ENCODE measurements around the gene NPHP4. TPM values are rescaled to one million over a fixed set of nuclear protein-coding genes. Genes with fewer than 3 reads are reported as not detected.

The NPHP4 gene
- polyA plus RNA-seq, 2 of the 4 experiments (the other 2 are of a cell fraction), result 2.9 to 5.1 TPM

DNA sequence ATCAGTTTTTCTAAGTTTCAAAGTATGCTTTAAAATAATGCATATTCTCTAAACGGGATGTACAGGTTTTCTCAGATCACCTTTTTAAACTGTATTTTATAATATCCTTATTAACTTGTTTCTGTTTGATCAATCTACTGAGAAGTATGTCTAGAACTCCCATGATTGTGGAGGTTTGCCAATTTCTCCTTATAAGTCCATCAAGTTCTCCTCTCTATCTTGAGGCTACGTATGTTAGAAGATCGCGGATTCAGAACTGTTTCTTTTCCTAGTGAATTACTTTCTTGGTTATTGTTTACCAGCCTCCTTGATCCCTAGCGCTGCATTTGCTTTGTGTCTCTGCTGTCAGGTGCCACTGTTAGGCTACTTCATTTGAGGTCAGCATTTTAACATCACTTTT is 89.2 kb downstream of the NPHP4 start (continued):
- TF ChIP-seq, protein P1, sequence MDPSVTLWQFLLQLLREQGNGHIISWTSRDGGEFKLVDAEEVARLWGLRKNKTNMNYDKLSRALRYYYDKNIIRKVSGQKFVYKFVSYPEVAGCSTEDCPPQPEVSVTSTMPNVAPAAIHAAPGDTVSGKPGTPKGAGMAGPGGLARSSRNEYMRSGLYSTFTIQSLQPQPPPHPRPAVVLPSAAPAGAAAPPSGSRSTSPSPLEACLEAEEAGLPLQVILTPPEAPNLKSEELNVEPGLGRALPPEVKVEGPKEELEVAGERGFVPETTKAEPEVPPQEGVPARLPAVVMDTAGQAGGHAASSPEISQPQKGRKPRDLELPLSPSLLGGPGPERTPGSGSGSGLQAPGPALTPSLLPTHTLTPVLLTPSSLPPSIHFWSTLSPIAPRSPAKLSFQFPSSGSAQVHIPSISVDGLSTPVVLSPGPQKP (IDR thresholded peaks at IDR 0.05; ENCODE audit: low read depth, low read length), result no peak
- TF ChIP-seq KDM1A (IDR thresholded peaks at IDR 0.05; ENCODE audit: low read depth) (no peak), JUNB (IDR thresholded peaks at IDR 0.05) (no peak)
- TF ChIP-seq, protein P2, sequence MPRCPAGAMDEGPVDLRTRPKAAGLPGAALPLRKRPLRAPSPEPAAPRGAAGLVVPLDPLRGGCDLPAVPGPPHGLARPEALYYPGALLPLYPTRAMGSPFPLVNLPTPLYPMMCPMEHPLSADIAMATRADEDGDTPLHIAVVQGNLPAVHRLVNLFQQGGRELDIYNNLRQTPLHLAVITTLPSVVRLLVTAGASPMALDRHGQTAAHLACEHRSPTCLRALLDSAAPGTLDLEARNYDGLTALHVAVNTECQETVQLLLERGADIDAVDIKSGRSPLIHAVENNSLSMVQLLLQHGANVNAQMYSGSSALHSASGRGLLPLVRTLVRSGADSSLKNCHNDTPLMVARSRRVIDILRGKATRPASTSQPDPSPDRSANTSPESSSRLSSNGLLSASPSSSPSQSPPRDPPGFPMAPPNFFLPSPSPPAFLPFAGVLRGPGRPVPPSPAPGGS (IDR thresholded peaks at IDR 0.05), result no peak

DNA sequence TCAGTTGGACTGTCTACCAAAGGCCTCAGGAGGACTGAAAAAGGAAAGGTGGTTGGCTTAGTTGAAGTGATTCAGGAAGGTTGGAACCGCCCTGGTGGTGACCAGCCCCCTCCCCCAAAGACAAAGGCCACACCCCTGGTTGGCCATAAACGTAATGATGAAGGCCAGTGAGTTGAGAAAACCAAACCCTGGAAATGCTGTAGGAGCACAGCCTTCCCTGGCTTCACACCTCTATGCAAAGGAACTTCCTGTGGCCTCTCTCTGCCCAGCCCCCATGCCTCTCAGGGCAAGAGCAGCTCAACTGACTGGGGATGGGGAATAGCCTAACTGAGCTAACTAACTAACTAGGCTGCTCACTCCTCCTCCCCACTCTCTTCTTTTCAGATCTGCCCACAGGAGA is 90.4 kb downstream of the NPHP4 start:
- ChIA-PET POLR2A (no interaction called here), CTCF (no interaction called here)
- H3K27ac ChIP-seq, result no peak overlapping the region
- no peak overlapping the region for H3K4me3 ChIP-seq
- no peak overlapping the region for H3K4me2 ChIP-seq
- DNase-seq (ENCODE audit: low read depth in 1 of 2, low spot score in 1 of 2), result no peak
- no peaks in the 10 kb centered on the region for H3K9me3 ChIP-seq
- ATAC-seq, result no peak
- TF ChIP-seq CBX2 (IDR thresholded peaks at IDR 0.05; ENCODE audit: borderline replicate concordance, low read depth), result no peak
- TF ChIP-seq CHD4 (IDR thresholded peaks at IDR 0.05; ENCODE audit: borderline replicate concordance), result no peak
- TF ChIP-seq NFE2L2 (conservative IDR thresholded peaks at IDR 0.05; ENCODE audit: low read length), result no peak
- TF ChIP-seq, protein P3, sequence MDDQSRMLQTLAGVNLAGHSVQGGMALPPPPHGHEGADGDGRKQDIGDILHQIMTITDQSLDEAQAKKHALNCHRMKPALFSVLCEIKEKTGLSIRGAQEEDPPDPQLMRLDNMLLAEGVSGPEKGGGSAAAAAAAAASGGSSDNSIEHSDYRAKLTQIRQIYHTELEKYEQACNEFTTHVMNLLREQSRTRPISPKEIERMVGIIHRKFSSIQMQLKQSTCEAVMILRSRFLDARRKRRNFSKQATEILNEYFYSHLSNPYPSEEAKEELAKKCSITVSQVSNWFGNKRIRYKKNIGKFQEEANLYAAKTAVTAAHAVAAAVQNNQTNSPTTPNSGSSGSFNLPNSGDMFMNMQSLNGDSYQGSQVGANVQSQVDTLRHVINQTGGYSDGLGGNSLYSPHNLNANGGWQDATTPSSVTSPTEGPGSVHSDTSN (IDR thresholded peaks at IDR 0.05), result no peak
- TF ChIP-seq CHD2 (IDR thresholded peaks at IDR 0.05; ENCODE audit: low read length, partially characterized antibody), result no peak
- no peak for TF ChIP-seq RARB (CRISPR knock-in tag; IDR thresholded peaks at IDR 0.05)
- TF ChIP-seq TFCP2L1 (CRISPR knock-in tag; IDR thresholded peaks at IDR 0.05), result no peak
- TF ChIP-seq HEYL (CRISPR knock-in tag; IDR thresholded peaks at IDR 0.05), result no peak
- TF ChIP-seq, protein P4, sequence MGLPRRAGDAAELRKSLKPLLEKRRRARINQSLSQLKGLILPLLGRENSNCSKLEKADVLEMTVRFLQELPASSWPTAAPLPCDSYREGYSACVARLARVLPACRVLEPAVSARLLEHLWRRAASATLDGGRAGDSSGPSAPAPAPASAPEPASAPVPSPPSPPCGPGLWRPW (IDR thresholded peaks at IDR 0.05), result no peak
- TF ChIP-seq HOXA7 (CRISPR knock-in tag; IDR thresholded peaks at IDR 0.05), result no peak
- TF ChIP-seq ZC3H11A (IDR thresholded peaks at IDR 0.05), result no peak
- no peak for TF ChIP-seq HOXB5 (CRISPR knock-in tag; IDR thresholded peaks at IDR 0.05)
- 88% methylated on average over 1 of the region's 2 CpGs for WGBS (ENCODE audit: missing lambda C conversion rate)
- FAIRE-seq, result no peak
- no peaks in the 10 kb centered on the region for H3K4me1 ChIP-seq

DNA sequence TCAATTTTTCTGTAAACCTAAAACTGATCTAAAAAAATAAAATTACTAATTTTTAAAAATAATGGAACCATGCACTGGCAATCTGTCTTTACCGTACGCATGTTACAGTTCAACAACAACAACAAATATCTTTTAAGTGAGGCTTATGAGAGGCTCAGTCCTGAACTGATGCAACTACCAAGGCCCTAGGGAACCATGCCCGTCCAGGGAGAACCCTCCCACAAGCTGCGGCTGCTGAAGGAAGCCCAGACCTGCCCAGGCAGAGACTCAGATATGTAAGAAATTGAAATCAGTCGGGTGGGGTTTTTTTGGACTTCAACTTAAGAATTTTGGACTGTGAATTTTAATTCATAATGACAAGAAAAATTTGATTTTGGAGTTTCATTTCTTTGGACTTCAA is 91.1 kb downstream of the NPHP4 start:
- Histone ChIP-seq H3K4me3 (no peak overlapping the region), H3K9me3 (no peaks in the 10 kb centered on the region), H3K27ac (no peak overlapping the region), H3K4me2 (no peak overlapping the region), H3K4me1 (peaks cover 3% of the 10 kb centered on the region; the same call in 1 of the 3 replicates)
- 90% methylated on average over 5 of the region's 5 CpGs for WGBS (ENCODE audit: missing lambda C conversion rate)
- FAIRE-seq (no peak), DNase-seq (ENCODE audit: low read depth in 1 of 2, low spot score in 1 of 2) (no peak), ATAC-seq (no peak)
- ChIA-PET POLR2A (no interaction called here), CTCF (no interaction called here)
- no peak for TF ChIP-seq ZFP36 (IDR thresholded peaks at IDR 0.05; ENCODE audit: borderline replicate concordance, partially characterized antibody)
- TF ChIP-seq, protein P1 (IDR thresholded peaks at IDR 0.05; ENCODE audit: low read depth, low read length), result no peak
- TF ChIP-seq BHLHE40 (IDR thresholded peaks at IDR 0.05; ENCODE audit: low read depth, low read length), result no peak
- TF ChIP-seq, protein P5, sequence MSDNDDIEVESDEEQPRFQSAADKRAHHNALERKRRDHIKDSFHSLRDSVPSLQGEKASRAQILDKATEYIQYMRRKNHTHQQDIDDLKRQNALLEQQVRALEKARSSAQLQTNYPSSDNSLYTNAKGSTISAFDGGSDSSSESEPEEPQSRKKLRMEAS (IDR thresholded peaks at IDR 0.05), result no peak
- no peak for TF ChIP-seq TFCP2L1 (CRISPR knock-in tag; IDR thresholded peaks at IDR 0.05)
- TF ChIP-seq MYC (IDR thresholded peaks at IDR 0.05; ENCODE audit: borderline replicate concordance, low read length), result no peak
- no peak for TF ChIP-seq GATA3 (IDR thresholded peaks at IDR 0.05; ENCODE audit: borderline replicate concordance)
- no peak for TF ChIP-seq JUNB (IDR thresholded peaks at IDR 0.05)
- TF ChIP-seq FOSB (CRISPR knock-in tag; IDR thresholded peaks at IDR 0.05), result no peak
- no peak for TF ChIP-seq CHD4 (IDR thresholded peaks at IDR 0.05; ENCODE audit: borderline replicate concordance)
- TF ChIP-seq, protein P6, sequence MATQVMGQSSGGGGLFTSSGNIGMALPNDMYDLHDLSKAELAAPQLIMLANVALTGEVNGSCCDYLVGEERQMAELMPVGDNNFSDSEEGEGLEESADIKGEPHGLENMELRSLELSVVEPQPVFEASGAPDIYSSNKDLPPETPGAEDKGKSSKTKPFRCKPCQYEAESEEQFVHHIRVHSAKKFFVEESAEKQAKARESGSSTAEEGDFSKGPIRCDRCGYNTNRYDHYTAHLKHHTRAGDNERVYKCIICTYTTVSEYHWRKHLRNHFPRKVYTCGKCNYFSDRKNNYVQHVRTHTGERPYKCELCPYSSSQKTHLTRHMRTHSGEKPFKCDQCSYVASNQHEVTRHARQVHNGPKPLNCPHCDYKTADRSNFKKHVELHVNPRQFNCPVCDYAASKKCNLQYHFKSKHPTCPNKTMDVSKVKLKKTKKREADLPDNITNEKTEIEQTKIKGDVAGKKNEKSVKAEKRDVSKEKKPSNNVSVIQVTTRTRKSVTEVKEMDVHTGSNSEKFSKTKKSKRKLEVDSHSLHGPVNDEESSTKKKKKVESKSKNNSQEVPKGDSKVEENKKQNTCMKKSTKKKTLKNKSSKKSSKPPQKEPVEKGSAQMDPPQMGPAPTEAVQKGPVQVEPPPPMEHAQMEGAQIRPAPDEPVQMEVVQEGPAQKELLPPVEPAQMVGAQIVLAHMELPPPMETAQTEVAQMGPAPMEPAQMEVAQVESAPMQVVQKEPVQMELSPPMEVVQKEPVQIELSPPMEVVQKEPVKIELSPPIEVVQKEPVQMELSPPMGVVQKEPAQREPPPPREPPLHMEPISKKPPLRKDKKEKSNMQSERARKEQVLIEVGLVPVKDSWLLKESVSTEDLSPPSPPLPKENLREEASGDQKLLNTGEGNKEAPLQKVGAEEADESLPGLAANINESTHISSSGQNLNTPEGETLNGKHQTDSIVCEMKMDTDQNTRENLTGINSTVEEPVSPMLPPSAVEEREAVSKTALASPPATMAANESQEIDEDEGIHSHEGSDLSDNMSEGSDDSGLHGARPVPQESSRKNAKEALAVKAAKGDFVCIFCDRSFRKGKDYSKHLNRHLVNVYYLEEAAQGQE (IDR thresholded peaks at IDR 0.05), result no peak
- TF ChIP-seq KDM1A (IDR thresholded peaks at IDR 0.05; ENCODE audit: low read depth), result no peak
- TF ChIP-seq ZNF302 (CRISPR knock-in tag; IDR thresholded peaks at IDR 0.05), result no peak
- no peak for TF ChIP-seq HDAC2 (IDR thresholded peaks at IDR 0.05)
- TF ChIP-seq RCOR1 (IDR thresholded peaks at IDR 0.05; ENCODE audit: low read depth, low read length), result no peak
- no peak for TF ChIP-seq NFE2L2 (conservative IDR thresholded peaks at IDR 0.05; ENCODE audit: low read length)
